OCI-LY1 (cell line): ENCODE data around the gene LRP2BP.
A peak's percentile ranks its signal among the peaks of the same experiment; 100 is the strongest.

Source experiments
- H2AFZ ChIP-seq: fragments of 200-600 bp; sonication (generic), shearing (Covaris generic); 2 replicates; pipeline ENCODE4 v1.6.0; 2014; ENCODE audit warnings: antibody characterized with exemption, mild to moderate bottlenecking, low read length
- H3F3A ChIP-seq: fragments of 200-600 bp; sonication (generic), shearing (Covaris generic); 2 replicates; pipeline ENCODE4 v1.6.0; 2014; ENCODE audit warnings: mild to moderate bottlenecking, antibody characterized with exemption, low read length, moderate library complexity; ENCODE audit not compliant: insufficient read depth
- H3K27ac ChIP-seq: fragments of 200-600 bp; sonication (generic); 2 replicates; pipeline ENCODE4 v1.5.1; 2014; ENCODE audit warnings: low read length, mixed run types, mild to moderate bottlenecking, low read depth; ENCODE audit not compliant: poor library complexity, severe bottlenecking
- H3K27me3 ChIP-seq: fragments of 200-600 bp; sonication (generic); 2 replicates; pipeline ENCODE4 v1.6.0; 2014; ENCODE audit warnings: antibody characterized with exemption, mild to moderate bottlenecking, low read length, moderate library complexity; ENCODE audit not compliant: insufficient read depth
- H3K36me3 ChIP-seq: fragments of 200-600 bp; sonication (generic); 2 replicates; pipeline ENCODE4 v1.6.1; 2014; ENCODE audit warnings: mild to moderate bottlenecking, antibody characterized with exemption, low read length, moderate library complexity, mixed read lengths; ENCODE audit not compliant: insufficient read depth
- H3K4me1 ChIP-seq: fragments of 200-600 bp; sonication (generic); 2 replicates; pipeline ENCODE4 v1.5.1; 2014; ENCODE audit warnings: mild to moderate bottlenecking, low read length, moderate library complexity; ENCODE audit not compliant: insufficient read depth, severe bottlenecking
- H3K4me2 ChIP-seq: fragments of 200-600 bp; sonication (generic), shearing (Covaris generic); 2 replicates; pipeline ENCODE4 v1.6.1; 2014; ENCODE audit warnings: low read length
- H3K4me3 ChIP-seq: fragments of 200-600 bp; sonication (generic); 2 replicates; pipeline ENCODE4 v1.5.1; 2014; ENCODE audit warnings: low read length, low read depth, mild to moderate bottlenecking, mixed read lengths; ENCODE audit not compliant: poor library complexity, severe bottlenecking
- H3K79me2 ChIP-seq: fragments of 200-600 bp; shearing (Covaris generic); 2 replicates; pipeline ENCODE4 v1.6.1; 2016; ENCODE audit warnings: mixed run types, low read length, mixed read lengths; ENCODE audit not compliant: insufficient read depth
- H3K9ac ChIP-seq: fragments of 200-600 bp; sonication (generic), shearing (Covaris generic); 2 replicates; pipeline ENCODE4 v1.6.1; 2014; ENCODE audit warnings: mild to moderate bottlenecking, low read length, mixed read lengths
- H3K9me2 ChIP-seq: fragments of 200-600 bp; sonication (generic), shearing (Covaris generic); 2 replicates; pipeline ENCODE4 v1.6.1; 2014; ENCODE audit warnings: low read depth, mild to moderate bottlenecking, low read length, mixed read lengths
- H3K9me3 ChIP-seq: fragments of 200-600 bp; shearing (Covaris generic); 2 replicates; pipeline ENCODE4 v1.6.1; 2014; ENCODE audit warnings: low read length, mixed read lengths
- H4K20me1 ChIP-seq: fragments of 200-600 bp; sonication (generic), shearing (Covaris generic); 2 replicates; pipeline ENCODE4 v1.6.0; 2016; ENCODE audit warnings: mild to moderate bottlenecking, low read length; ENCODE audit not compliant: insufficient read depth
- CTCF ChIP-seq: fragments of 200-600 bp; sonication (generic), shearing (Covaris generic); IDR thresholded peaks from 2 replicates; pipeline ENCODE4 v1.5.1; 2017; ENCODE audit warnings: mild to moderate bottlenecking, antibody characterized with exemption, low read length, moderate library complexity, mixed read lengths
- EZH2 ChIP-seq: fragments of 200-600 bp; sonication (generic), shearing (Covaris generic); IDR thresholded peaks from 2 replicates; pipeline ENCODE4 v1.8.0; 2017; ENCODE audit warnings: borderline replicate concordance, mixed run types, mild to moderate bottlenecking, antibody characterized with exemption, low read length, moderate library complexity, mixed read lengths

Gene LRP2BP

GRCh38 chr4:185408432-185408831 lies 12.7 kb upstream of the LRP2BP start:
- Histone ChIP-seq H3K9me3 (no peaks in the 10 kb centered on the region), H3K79me2 (no peaks in the 10 kb centered on the region), H4K20me1 (no peaks in the 10 kb centered on the region), H3K4me1 (peaks cover 24% of the 10 kb centered on the region), H3K36me3 (peaks cover 33% of the 10 kb centered on the region), H3K4me3 (no peak overlapping the region), H3K27ac (no peak overlapping the region), H3K27me3 (no peaks in the 10 kb centered on the region), H3K4me2 (no peak overlapping the region), H3K9ac (no peak overlapping the region), H2AFZ (no peak overlapping the region), H3F3A (no peaks in the 10 kb centered on the region), H3K9me2 (no peaks in the 10 kb centered on the region)
- TF ChIP-seq CTCF (no peak), EZH2 (no peak)

DNA sequence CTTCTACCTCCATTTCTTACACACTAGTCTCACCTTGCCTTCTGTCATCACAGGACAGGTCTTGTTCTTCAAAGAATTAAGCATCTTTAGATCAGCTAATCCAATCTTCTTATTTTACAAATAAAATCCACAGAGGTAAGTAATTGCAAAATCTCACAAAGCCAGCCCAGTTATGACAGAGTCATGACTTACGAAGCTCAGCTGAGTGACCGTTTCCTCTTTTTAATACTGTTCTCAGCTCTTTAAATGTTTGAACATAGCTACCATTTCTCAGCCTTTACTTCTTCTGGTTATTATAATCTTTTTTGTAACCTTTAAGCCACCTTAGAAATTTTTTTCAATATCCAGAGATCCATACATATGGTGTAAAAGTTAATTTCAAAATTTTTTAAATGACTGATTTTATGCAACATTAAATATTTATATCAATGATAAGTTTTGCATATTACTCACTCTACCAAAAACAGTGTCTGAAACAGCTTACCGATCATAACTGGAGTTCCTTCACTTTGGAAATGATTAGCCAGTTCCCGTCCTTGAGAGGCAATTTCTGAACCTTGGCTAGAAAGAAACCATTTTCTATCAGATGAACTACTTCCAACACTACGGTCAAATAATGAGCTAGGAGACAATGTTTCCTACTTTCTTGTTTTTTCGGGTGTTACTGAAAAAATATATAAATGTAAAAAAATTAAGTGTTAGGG lies 9.7 kb upstream of the LRP2BP start:
- Histone ChIP-seq H3K27ac (peak overlapping the region; percentile 74), H3K79me2 (no peaks in the 10 kb centered on the region), H3K9ac (peak overlapping the region; percentile 28; the same call in 1 of the 2 replicates), H3K4me3 (no peak overlapping the region), H2AFZ (no peak overlapping the region), H3K27me3 (no peaks in the 10 kb centered on the region), H4K20me1 (no peaks in the 10 kb centered on the region), H3K9me3 (no peaks in the 10 kb centered on the region), H3F3A (no peaks in the 10 kb centered on the region), H3K36me3 (peaks cover 46% of the 10 kb centered on the region; the same call in 1 of the 2 replicates), H3K9me2 (no peaks in the 10 kb centered on the region), H3K4me1 (peaks cover 16% of the 10 kb centered on the region), H3K4me2 (peak overlapping the region; percentile 36; the same call in 1 of the 2 replicates)
- TF ChIP-seq CTCF (no peak), EZH2 (no peak)

DNA sequence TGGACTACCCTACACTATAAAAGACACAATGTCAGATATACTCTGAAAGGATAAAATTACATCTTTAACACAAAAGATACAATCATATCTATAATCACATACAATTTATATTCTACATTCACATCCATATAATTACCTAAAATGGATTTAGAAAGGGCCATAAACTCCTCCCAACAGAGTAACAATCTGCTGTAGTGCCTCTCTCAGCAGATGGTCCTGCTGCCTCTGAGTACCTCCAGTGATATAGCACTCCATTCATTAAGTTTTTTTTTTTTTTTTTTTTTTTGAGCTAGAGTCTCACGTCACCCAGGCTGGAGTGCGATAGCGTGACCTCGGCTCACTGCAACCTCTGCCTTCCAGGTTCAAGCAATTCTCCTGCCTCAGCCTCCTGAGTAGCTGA lies 8.3 kb upstream of the LRP2BP start:
- no peak overlapping the region for H3K4me3 ChIP-seq
- H3F3A ChIP-seq = 0 out of 2 replicates have a peak, but pooled peaks cover 2% of the 10 kb centered on the region
- no peak overlapping the region for H3K27ac ChIP-seq
- no peak overlapping the region for H2AFZ ChIP-seq
- no peaks in the 10 kb centered on the region for H3K9me2 ChIP-seq
- no peaks in the 10 kb centered on the region for H4K20me1 ChIP-seq
- peaks cover 56% of the 10 kb centered on the region; the same call in 1 of the 2 replicates for H3K36me3 ChIP-seq
- H3K9me3 ChIP-seq = no peaks in the 10 kb centered on the region
- no peaks in the 10 kb centered on the region for H3K79me2 ChIP-seq
- H3K9ac ChIP-seq = no peak overlapping the region
- no peak for TF ChIP-seq CTCF
- TF ChIP-seq EZH2 = no peak
- no peak overlapping the region for H3K4me2 ChIP-seq
- H3K4me1 ChIP-seq = peaks cover 28% of the 10 kb centered on the region
- no peaks in the 10 kb centered on the region for H3K27me3 ChIP-seq
